Measurements from ENCODE around the gene XDH.

Gene XDH

GRCh38 chr2:31414601-31415241 lies at the start of gene XDH:
Gene XDH, minus strand, starts transcription at chr2:31414742. Its CDS starts 76 bp downstream, at chr2:31414666.
- DNase-seq, result no peak

GRCh38 chr2:31457651-31458050 lies 43.1 kb upstream of the XDH start:
- DNase-seq, result no peak

GRCh38 chr2:31446848-31447247 lies 32.3 kb upstream of the XDH start:
- DNase-seq, result no peak

- no peak for DNase-seq
These were observed 27.8 kb upstream of the XDH start for GRCh38 chr2:31442376-31442775.

GRCh38 chr2:31440764-31441163 lies 26.2 kb upstream of the XDH start:
- DNase-seq, result no peak

- DNase-seq, result no peak
These were observed 20.4 kb upstream of the XDH start for GRCh38 chr2:31434911-31435310.

GRCh38 chr2:31433541-31433940 lies 19.0 kb upstream of the XDH start:
- DNase-seq, result no peak

GRCh38 chr2:31430439-31431165 lies 16.1 kb upstream of the XDH start:
- DNase-seq, result no peak

- DNase-seq, result no peak
These were observed 15.4 kb upstream of the XDH start for GRCh38 chr2:31429759-31430438.

- no peak for DNase-seq
These were observed 14.5 kb upstream of the XDH start for GRCh38 chr2:31429040-31429439.

GRCh38 chr2:31428001-31428418 lies 13.5 kb upstream of the XDH start:
- DNase-seq, result no peak

- no peak for DNase-seq
These were observed 11.6 kb upstream of the XDH start for GRCh38 chr2:31426096-31426495.

GRCh38 chr2:31421634-31422033 lies 7.1 kb upstream of the XDH start:
- no peak for DNase-seq

GRCh38 chr2:31420936-31421335 lies 6.4 kb upstream of the XDH start:
- DNase-seq, result no peak

- no peak for DNase-seq
These were observed 4.8 kb upstream of the XDH start for GRCh38 chr2:31419386-31419785.

GRCh38 chr2:31415421-31415820 lies 879 bp upstream of the XDH start:
- no peak for DNase-seq

- no peak for DNase-seq
These were observed 536 bp downstream of the XDH start for GRCh38 chr2:31413862-31414550.

- DNase-seq, result no peak
These were observed 1.5 kb downstream of the XDH start for GRCh38 chr2:31413025-31413424.

- no peak for DNase-seq
These were observed 2.8 kb downstream of the XDH start for GRCh38 chr2:31411771-31412170.

GRCh38 chr2:31406593-31407385 lies 7.8 kb downstream of the XDH start:
- DNase-seq, result no peak

GRCh38 chr2:31404827-31405226 lies 9.7 kb downstream of the XDH start:
- no peak for DNase-seq

- DNase-seq, result no peak
These were observed 10.2 kb downstream of the XDH start for GRCh38 chr2:31404302-31404701.

- DNase-seq, result no peak
These were observed 12.2 kb downstream of the XDH start for GRCh38 chr2:31402388-31402787.
